ENCODE measurements around the gene ALCAM.

DNA sequence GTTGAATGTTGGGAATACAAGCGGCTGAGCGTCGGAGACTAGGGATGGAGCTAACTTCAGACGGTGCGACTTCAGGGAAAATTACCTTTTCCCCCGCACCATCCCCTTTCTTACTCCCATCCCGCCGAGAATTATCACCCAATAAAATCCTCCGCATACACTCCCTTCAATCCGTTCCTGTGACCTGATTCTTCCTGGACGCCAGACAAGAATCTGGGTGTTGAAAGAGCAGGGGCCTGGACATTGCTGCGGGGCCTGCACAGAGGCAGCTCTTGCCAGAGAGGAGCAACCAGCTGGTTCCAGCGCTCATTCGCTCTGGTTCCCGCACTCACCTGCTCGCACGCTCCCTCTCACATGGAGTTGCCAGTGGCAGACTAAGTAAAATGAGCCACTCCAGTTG, 241.9 kb downstream of the ALCAM start:
- TF ChIP-seq CTCF (IDR thresholded peaks at IDR 0.05), result no peak
- TF ChIP-seq POLR2A (IDR thresholded peaks at IDR 0.05), result no peak
- TF ChIP-seq POLR2AphosphoS5 (IDR thresholded peaks at IDR 0.05), result no peak
